Left hindlimb (tissue), 1 donor: ENCODE results near the gene GCH1.
A peak's percentile ranks its signal among the peaks of the same experiment; 100 is the strongest.
"Not testable (repeated sequence)": the region's sequence is repeated elsewhere in the genome, so short reads cannot be mapped to it uniquely, and the experiment has no call there.

Experiments used
- DNase-seq: peaks from one replicate; pipeline ENCODE4 v3.0.0-alpha.2; 2018

The GCH1 gene

GRCh38 chr14:54902521-54903420 is at the start of gene GCH1:
Gene GCH1 (minus strand): TSS chr14:54902826. CDS start chr14:54902663, 163 bp downstream.
- peak; percentile 69 for DNase-seq

GRCh38 chr14:54947230-54947629 is 44.6 kb upstream of the GCH1 start:
- no peak for DNase-seq

- no peak for DNase-seq
Observed at GRCh38 chr14:54946500-54946899, 43.9 kb upstream of the GCH1 start.

GRCh38 chr14:54944737-54945391 is 42.2 kb upstream of the GCH1 start:
- no peak for DNase-seq

- DNase-seq = no peak
Observed at GRCh38 chr14:54942913-54943312, 40.3 kb upstream of the GCH1 start.

- no peak for DNase-seq
Observed at GRCh38 chr14:54936816-54937215, 34.2 kb upstream of the GCH1 start.

- no peak for DNase-seq
Observed at GRCh38 chr14:54935958-54936357, 33.3 kb upstream of the GCH1 start.

GRCh38 chr14:54935100-54935499 is 32.5 kb upstream of the GCH1 start:
- DNase-seq = no peak

GRCh38 chr14:54933006-54933405 is 30.4 kb upstream of the GCH1 start:
- DNase-seq = no peak

- no peak for DNase-seq
Observed at GRCh38 chr14:54931598-54932340, 29.1 kb upstream of the GCH1 start.

- no peak for DNase-seq
Observed at GRCh38 chr14:54931101-54931500, 28.5 kb upstream of the GCH1 start.

- DNase-seq = no peak
Observed at GRCh38 chr14:54929556-54929955, 26.9 kb upstream of the GCH1 start.

GRCh38 chr14:54928216-54928615 is 25.6 kb upstream of the GCH1 start:
- DNase-seq = no peak

- DNase-seq = no peak
Observed at GRCh38 chr14:54927551-54927950, 24.9 kb upstream of the GCH1 start.

GRCh38 chr14:54926570-54926969 is 23.9 kb upstream of the GCH1 start:
- DNase-seq = not testable (repeated sequence)

GRCh38 chr14:54922598-54922997 is 20.0 kb upstream of the GCH1 start:
- no peak for DNase-seq

- DNase-seq = no peak
Observed at GRCh38 chr14:54920052-54920451, 17.4 kb upstream of the GCH1 start.

GRCh38 chr14:54919330-54919729 is 16.7 kb upstream of the GCH1 start:
- DNase-seq = no peak

- no peak for DNase-seq
Observed at GRCh38 chr14:54918427-54918826, 15.8 kb upstream of the GCH1 start.

- DNase-seq = no peak
Observed at GRCh38 chr14:54916101-54916500, 13.5 kb upstream of the GCH1 start.

- no peak for DNase-seq
Observed at GRCh38 chr14:54909817-54910558, 7.4 kb upstream of the GCH1 start.

- DNase-seq = not testable (repeated sequence)
Observed at GRCh38 chr14:54908973-54909372, 6.3 kb upstream of the GCH1 start.

- no peak for DNase-seq
Observed at GRCh38 chr14:54908190-54908589, 5.6 kb upstream of the GCH1 start.
